GM12892 (cell line): ENCODE data around the gene NRP1.

Experiments
- POLR2A ChIP-seq: IDR thresholded peaks from 2 replicates; pipeline ENCODE4 v1.6.1; 2011; ENCODE audit warnings: low read depth, low read length, control low read depth
- POLR2AphosphoS5 ChIP-seq: IDR thresholded peaks from 2 replicates; pipeline ENCODE4 v1.6.1; 2011; ENCODE audit warnings: low read depth, low read length, control low read depth
- TAF1 ChIP-seq: IDR thresholded peaks from 2 replicates; pipeline ENCODE4 v1.6.1; 2011; ENCODE audit warnings: low read depth, mild to moderate bottlenecking, control low read depth, low read length, borderline replicate concordance

- TF ChIP-seq TAF1, result no peak
- TF ChIP-seq POLR2A, result no peak
- TF ChIP-seq POLR2AphosphoS5, result no peak
Measured at GRCh38 chr10:33136781-33137180, 197.7 kb downstream of the NRP1 start.
